Motor neuron (in vitro differentiated cells): ENCODE measurements around the gene FYB1. TPM values are rescaled to one million over a fixed set of nuclear protein-coding genes. Genes with fewer than 3 reads are reported as not detected.

Source experiments
- ATAC-seq, 8 experiments: fragments of 200-7000 bp; cut with Tn5 transposase; replicated peaks in 6 of 8; 2 replicates each; pipeline ENCODE4 v1.8.0; 2021; ENCODE audit warnings: mild to moderate bottlenecking in 8 of 8, moderate library complexity in 8 of 8
- H3K27ac ChIP-seq, 2 donors: fragments of 250-450 bp; sonication (Bioruptor Pico); 2 replicates each; pipeline ENCODE4 v1.9.0; 2021; ENCODE audit warnings: antibody characterized with exemption in 2 of 2, mild to moderate bottlenecking in 2 of 2, moderate library complexity in 1 of 2
- H3K4me1 ChIP-seq, 2 donors: fragments of 250-450 bp; sonication (Bioruptor Pico); replicated peaks in 1 of 2; 2 replicates each; pipeline ENCODE4 v1.6.1; 2021; ENCODE audit warnings: antibody characterized with exemption in 2 of 2, mild to moderate bottlenecking in 2 of 2, moderate library complexity in 1 of 2
- H3K4me3 ChIP-seq, 5 donors: fragments of 250-450 bp; sonication (Bioruptor Pico); 2 replicates each; pipeline ENCODE4 v1.9.0; 2021; ENCODE audit warnings: antibody characterized with exemption in 5 of 5, mild to moderate bottlenecking in 5 of 5, moderate library complexity in 4 of 5
- WGBS, 10 experiments: fragments of 450-650 bp; shearing (Covaris generic); methylation state at CpG; one replicate each; pipeline ENCODE4 v1.0.0; 2022; 5-methylcytosine and 5-hydroxymethylcytosine counted together
- in situ Hi-C, 9 experiments: fragments of 400-800 bp; cut with MboI; loops; one replicate each; pipeline ENCODE4 v1.15.0; 2021; ENCODE audit warnings: low sequenced_read_pairs in 9 of 9, low pct_unique_long_range_greater_than_20kb in 2 of 9; ENCODE audit not compliant: unreplicated experiment in 9 of 9
- total RNA-seq, 8 experiments: library from RNA; unstranded; fragments of 300-600 nt; gene quantifications; 2 replicates each; pipeline versions ENCODE4 v1.2.3 to v1.2.4, GENCODE V29; 2022

FYB1 gene
- total RNA-seq, 8 experiments from 2014 or later, result under 0.01 to 16.7 (median 1.1) TPM; not detected in 1

- Histone ChIP-seq H3K4me3 (no peak overlapping the region), H3K4me1 (no peaks in the 10 kb centered on the region), H3K27ac (no peak overlapping the region)
- in situ Hi-C loops, result no loop called here
- ATAC-seq, result no peak
- WGBS, 10 experiments, result 31 to 100% (median 71%) methylated on average over 1 to 2 of the region's 2 CpGs
Observed at GRCh38 chr5:39167972-39168342, 51.4 kb downstream of the FYB1 start.

GRCh38 chr5:39167141-39167971 lies 52.0 kb downstream of the FYB1 start:
- ATAC-seq, result peak in 3 of 8 experiments; percentile 70 to 91 (median 88)
- no peak overlapping the region for H3K4me3 ChIP-seq
- H3K27ac ChIP-seq, result no peak overlapping the region
- no peaks in the 10 kb centered on the region for H3K4me1 ChIP-seq
- WGBS, 10 experiments, result 40 to 100% (median 67%) methylated on average over 1 to 5 of the region's 5 CpGs; no CpG with 5 or more reads in 1 of the 10 experiments
- in situ Hi-C loops, result no loop called here

- 71 to 100% (median 83%) methylated on average over 2 to 6 of the region's 7 CpGs for WGBS, 10 experiments
- H3K27ac ChIP-seq, result no peak overlapping the region
- no peaks in the 10 kb centered on the region for H3K4me1 ChIP-seq
- in situ Hi-C loops, result no loop called here
- no peak for ATAC-seq
- no peak overlapping the region for H3K4me3 ChIP-seq
Observed at GRCh38 chr5:39164529-39165402, 54.6 kb downstream of the FYB1 start.

GRCh38 chr5:39164016-39164415 lies 55.3 kb downstream of the FYB1 start:
- Histone ChIP-seq H3K4me1 (no peaks in the 10 kb centered on the region), H3K4me3 (no peak overlapping the region), H3K27ac (no peak overlapping the region)
- in situ Hi-C loops, result no loop called here
- ATAC-seq, result no peak
- WGBS, 10 experiments, result 33 to 100% (median 71%) methylated on average over 1 of the region's 1 CpG; no CpG with 5 or more reads in 5 of the 10 experiments

- in situ Hi-C loops, result no loop called here
- H3K27ac ChIP-seq, result no peak overlapping the region
- no peak overlapping the region for H3K4me3 ChIP-seq
- H3K4me1 ChIP-seq, result no peaks in the 10 kb centered on the region
- no peak for ATAC-seq
Observed at GRCh38 chr5:39161578-39161977, 57.8 kb downstream of the FYB1 start.

- H3K27ac ChIP-seq, result no peak overlapping the region
- no peak overlapping the region for H3K4me3 ChIP-seq
- no peak for ATAC-seq
- WGBS, 10 experiments, result 44 to 100% (median 70%) methylated on average over 1 to 5 of the region's 5 CpGs; no CpG with 5 or more reads in 1 of the 10 experiments
- H3K4me1 ChIP-seq, result no peaks in the 10 kb centered on the region
- in situ Hi-C loops, result no loop called here
Observed at GRCh38 chr5:39160576-39161213, 58.7 kb downstream of the FYB1 start.

GRCh38 chr5:39159811-39160490 lies 59.4 kb downstream of the FYB1 start:
- 75 to 100% (median 95%) methylated on average over 1 to 3 of the region's 3 CpGs for WGBS, 10 experiments
- in situ Hi-C loops, result no loop called here
- ATAC-seq, result no peak
- Histone ChIP-seq H3K4me1 (no peaks in the 10 kb centered on the region), H3K4me3 (no peak overlapping the region), H3K27ac (no peak overlapping the region)

GRCh38 chr5:39158786-39159185 lies 60.6 kb downstream of the FYB1 start:
- no peak for ATAC-seq
- Histone ChIP-seq H3K4me3 (no peak overlapping the region), H3K27ac (no peak overlapping the region), H3K4me1 (no peaks in the 10 kb centered on the region)
- in situ Hi-C loops, result no loop called here
- 17 to 100% (median 75%) methylated on average over 1 to 2 of the region's 2 CpGs; no CpG with 5 or more reads in 3 of the 10 experiments for WGBS, 10 experiments

GRCh38 chr5:39158127-39158593 lies 61.2 kb downstream of the FYB1 start:
- WGBS, 10 experiments, result 17 to 89% (median 54%) methylated on average over 1 to 4 of the region's 4 CpGs; no CpG with 5 or more reads in 1 of the 10 experiments
- in situ Hi-C loops, result no loop called here
- peak in 2 of 8 experiments; percentile 87 to 88 for ATAC-seq
- Histone ChIP-seq H3K4me3 (no peak overlapping the region), H3K4me1 (no peaks in the 10 kb centered on the region), H3K27ac (no peak overlapping the region)

GRCh38 chr5:39157701-39158100 lies 61.7 kb downstream of the FYB1 start:
- no peaks in the 10 kb centered on the region for H3K4me1 ChIP-seq
- in situ Hi-C loops, result no loop called here
- H3K4me3 ChIP-seq, result no peak overlapping the region
- ATAC-seq, result peak in 1 of 8 experiments; percentile 32
- no peak overlapping the region for H3K27ac ChIP-seq

- in situ Hi-C loops, result no loop called here
- 53 to 100% (median 75%) methylated on average over 1 to 4 of the region's 4 CpGs; no CpG with 5 or more reads in 1 of the 10 experiments for WGBS, 10 experiments
- no peak overlapping the region for H3K27ac ChIP-seq
- no peak for ATAC-seq
- no peak overlapping the region for H3K4me3 ChIP-seq
- H3K4me1 ChIP-seq, result no peaks in the 10 kb centered on the region
Observed at GRCh38 chr5:39156082-39156481, 63.3 kb downstream of the FYB1 start.

- WGBS, 10 experiments, result 5 to 88% (median 49%) methylated on average over 1 to 2 of the region's 2 CpGs; no CpG with 5 or more reads in 2 of the 10 experiments
- in situ Hi-C loops, result no loop called here
- ATAC-seq, result no peak
- H3K4me3 ChIP-seq, result no peak overlapping the region
- no peak overlapping the region for H3K27ac ChIP-seq
- no peaks in the 10 kb centered on the region for H3K4me1 ChIP-seq
Observed at GRCh38 chr5:39151745-39152144, 67.6 kb downstream of the FYB1 start.
